IPS-18a (cell line): ENCODE results near the gene GATAD2A.

Experiments used
- H3K27ac ChIP-seq: one replicate; pipeline ENCODE4 v1.5.1; 2013; ENCODE audit warnings: low read length
- H3K27me3 ChIP-seq: one replicate; pipeline ENCODE4 v1.6.1; 2013; ENCODE audit warnings: mild to moderate bottlenecking, low read length; ENCODE audit not compliant: control insufficient read depth, insufficient read depth
- H3K36me3 ChIP-seq: one replicate; pipeline ENCODE4 v1.6.1; 2013; ENCODE audit warnings: low read depth, low read length; ENCODE audit not compliant: control insufficient read depth
- H3K4me1 ChIP-seq: one replicate; pipeline ENCODE4 v1.6.1; 2013; ENCODE audit warnings: low read depth, low read length; ENCODE audit not compliant: control insufficient read depth
- H3K4me3 ChIP-seq: one replicate; pipeline ENCODE4 v1.5.1; 2013; ENCODE audit warnings: low read length
- H3K9ac ChIP-seq: one replicate; pipeline ENCODE4 v1.6.1; 2013; ENCODE audit warnings: mild to moderate bottlenecking, low read length, moderate library complexity
- H3K9me3 ChIP-seq: one replicate; pipeline ENCODE4 v1.6.1; 2013; ENCODE audit warnings: low read depth, low read length; ENCODE audit not compliant: control insufficient read depth

The GATAD2A gene

DNA sequence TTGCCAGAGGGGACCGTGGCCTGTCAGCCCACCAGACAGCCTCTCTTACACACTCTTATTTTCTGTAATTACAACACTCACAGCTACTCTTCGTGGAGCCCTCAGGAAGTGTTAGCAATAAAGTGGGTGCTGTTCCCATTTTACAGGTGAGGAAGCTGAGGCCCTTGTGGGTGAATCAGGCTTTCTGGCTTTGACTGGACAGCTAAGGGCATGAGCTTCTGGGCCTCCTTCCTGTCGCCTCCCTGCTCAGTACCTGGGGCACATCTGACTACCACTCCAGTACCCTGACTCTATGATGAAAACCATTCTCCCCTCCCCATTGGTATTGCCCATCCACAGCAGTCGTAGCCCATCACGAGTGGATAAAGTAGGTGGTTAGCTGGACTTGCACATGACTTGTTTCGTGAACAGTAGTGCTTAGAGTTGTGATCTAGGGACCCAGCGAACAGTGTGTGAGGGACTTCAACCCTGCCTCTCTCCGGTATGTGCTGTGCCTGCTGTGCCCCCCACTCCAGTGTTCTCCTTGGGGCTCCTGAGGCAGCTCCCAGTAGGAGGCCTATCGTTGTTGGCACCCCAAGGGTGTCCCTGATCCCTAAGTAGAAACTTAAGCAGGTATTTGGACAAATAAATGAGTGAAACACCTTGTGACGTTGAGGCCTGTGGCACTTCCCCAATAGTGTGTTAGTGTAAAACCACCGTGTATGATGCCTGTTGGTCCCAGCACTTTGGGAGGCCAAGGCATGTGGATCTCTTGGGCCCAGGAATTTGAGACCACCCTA lies 38.6 kb downstream of the GATAD2A start:
- Histone ChIP-seq H3K27me3 (no peaks in the 10 kb centered on the region), H3K9me3 (no peaks in the 10 kb centered on the region), H3K4me1 (peaks cover 16% of the 10 kb centered on the region), H3K9ac (no peak overlapping the region), H3K36me3 (no peaks in the 10 kb centered on the region), H3K4me3 (no peak overlapping the region), H3K27ac (no peak overlapping the region)

DNA sequence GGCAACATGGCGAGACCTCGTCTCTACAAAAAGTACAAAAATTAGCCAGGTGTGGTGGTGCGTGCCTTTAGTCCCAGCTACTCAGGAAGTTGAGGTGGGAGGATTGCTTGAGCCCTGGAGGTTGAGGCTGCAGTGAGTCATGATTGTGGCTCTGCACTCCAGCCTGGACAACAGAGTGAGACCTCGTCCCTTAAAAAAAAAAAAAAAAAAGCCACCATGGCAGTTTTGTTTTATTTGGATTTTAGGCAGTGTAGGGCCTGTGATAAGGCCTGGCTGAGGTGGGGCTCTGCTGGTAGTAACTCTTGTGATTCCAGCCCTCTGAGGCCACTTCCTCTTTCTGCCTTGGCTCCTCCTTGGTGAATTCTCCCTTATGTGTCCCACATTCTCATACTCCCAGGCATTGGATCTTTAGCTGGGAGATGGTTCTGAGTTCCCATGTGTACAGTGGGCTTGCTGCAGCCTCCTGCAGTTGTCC lies 39.2 kb downstream of the GATAD2A start:
- Histone ChIP-seq H3K9ac (no peak overlapping the region), H3K27me3 (no peaks in the 10 kb centered on the region), H3K36me3 (no peaks in the 10 kb centered on the region), H3K4me1 (peaks cover 16% of the 10 kb centered on the region), H3K4me3 (no peak overlapping the region), H3K27ac (no peak overlapping the region), H3K9me3 (no peaks in the 10 kb centered on the region)

DNA sequence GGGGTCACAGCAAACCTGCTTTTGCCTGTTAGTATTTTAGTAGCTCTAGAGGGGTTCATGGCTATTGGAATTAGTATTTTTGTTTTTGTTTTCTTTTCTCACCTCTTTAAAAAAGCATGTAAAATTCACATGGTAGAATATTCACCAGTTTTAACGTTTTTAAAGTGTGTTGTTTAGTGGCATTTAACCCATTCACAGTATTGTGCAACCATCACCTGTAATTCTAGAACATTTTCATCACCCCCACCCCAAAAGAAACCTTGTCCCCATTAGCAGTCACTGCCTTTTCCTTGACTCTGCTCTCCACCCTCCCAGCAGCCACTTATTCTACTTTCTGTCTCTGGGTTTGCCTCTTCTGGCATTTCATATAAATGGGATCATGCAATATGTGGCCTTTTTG lies 39.8 kb downstream of the GATAD2A start:
- Histone ChIP-seq H3K36me3 (no peaks in the 10 kb centered on the region), H3K27me3 (no peaks in the 10 kb centered on the region), H3K9ac (no peak overlapping the region), H3K4me3 (no peak overlapping the region), H3K27ac (no peak overlapping the region), H3K9me3 (no peaks in the 10 kb centered on the region), H3K4me1 (peaks cover 16% of the 10 kb centered on the region)

DNA sequence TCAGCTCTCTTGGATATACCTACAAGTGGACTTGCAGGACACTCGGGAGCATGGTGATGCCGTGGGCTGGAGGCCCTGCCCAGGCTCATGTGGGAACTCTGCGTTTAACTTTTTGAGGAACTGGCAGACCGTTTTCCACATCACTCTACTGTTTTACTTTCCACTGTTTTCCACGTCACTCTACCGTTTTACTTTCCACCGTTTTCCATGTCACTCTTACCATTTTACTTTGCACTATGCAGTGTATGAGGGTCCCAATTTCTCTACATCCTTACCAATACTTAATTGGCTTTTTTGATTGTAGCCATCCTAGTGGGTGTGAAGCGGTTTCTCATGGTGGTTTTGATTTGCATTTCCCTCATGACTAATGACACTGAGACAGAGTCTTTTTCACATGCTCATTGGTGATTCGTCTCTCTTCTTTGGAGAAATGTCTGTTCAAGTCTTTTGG lies 40.5 kb downstream of the GATAD2A start:
- Histone ChIP-seq H3K36me3 (no peaks in the 10 kb centered on the region), H3K4me3 (no peak overlapping the region), H3K27ac (no peak overlapping the region), H3K4me1 (peaks cover 16% of the 10 kb centered on the region), H3K9ac (no peak overlapping the region), H3K27me3 (no peaks in the 10 kb centered on the region), H3K9me3 (no peaks in the 10 kb centered on the region)

DNA sequence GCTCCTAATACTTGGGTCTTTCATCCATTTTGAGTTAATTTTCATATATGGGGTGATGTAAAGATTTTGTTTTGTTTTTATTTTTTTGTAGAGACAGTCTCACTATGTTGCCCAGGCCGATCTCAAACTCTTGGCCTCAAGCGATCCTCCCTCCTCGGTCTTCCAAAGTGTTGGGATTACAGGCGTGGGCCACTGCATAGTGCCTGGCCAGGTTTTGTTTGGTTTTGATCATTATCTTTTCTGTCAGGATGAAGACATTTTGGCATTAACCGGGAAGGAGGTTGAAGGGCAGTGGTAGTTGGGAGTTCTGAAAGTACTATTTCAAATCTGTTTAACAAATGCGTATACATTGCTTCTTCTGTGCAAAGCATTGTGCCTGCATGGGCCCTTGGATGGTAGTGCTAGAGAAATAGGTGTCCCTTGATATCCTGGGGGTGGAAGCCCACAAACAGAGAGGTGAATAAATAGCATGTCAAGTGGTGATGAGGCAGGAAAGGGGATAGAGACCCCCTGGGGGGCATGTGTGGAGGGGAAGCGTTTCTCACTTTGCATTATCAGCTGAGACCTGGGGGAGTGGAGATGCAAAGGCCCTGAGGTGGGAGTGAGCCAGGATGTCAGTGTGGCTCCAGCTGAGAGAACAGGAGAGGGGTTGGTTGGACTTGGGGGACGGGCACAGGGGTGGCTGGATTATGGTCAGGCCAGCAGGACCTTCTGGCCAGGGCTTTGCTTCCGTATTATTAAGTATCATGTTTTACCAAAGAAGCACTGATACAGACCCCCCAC lies 41.4 kb downstream of the GATAD2A start:
- peaks cover 16% of the 10 kb centered on the region for H3K4me1 ChIP-seq
- H3K27ac ChIP-seq = no peak overlapping the region
- no peak overlapping the region for H3K9ac ChIP-seq
- no peaks in the 10 kb centered on the region for H3K36me3 ChIP-seq
- H3K27me3 ChIP-seq = no peaks in the 10 kb centered on the region
- no peak overlapping the region for H3K4me3 ChIP-seq
- no peaks in the 10 kb centered on the region for H3K9me3 ChIP-seq

DNA sequence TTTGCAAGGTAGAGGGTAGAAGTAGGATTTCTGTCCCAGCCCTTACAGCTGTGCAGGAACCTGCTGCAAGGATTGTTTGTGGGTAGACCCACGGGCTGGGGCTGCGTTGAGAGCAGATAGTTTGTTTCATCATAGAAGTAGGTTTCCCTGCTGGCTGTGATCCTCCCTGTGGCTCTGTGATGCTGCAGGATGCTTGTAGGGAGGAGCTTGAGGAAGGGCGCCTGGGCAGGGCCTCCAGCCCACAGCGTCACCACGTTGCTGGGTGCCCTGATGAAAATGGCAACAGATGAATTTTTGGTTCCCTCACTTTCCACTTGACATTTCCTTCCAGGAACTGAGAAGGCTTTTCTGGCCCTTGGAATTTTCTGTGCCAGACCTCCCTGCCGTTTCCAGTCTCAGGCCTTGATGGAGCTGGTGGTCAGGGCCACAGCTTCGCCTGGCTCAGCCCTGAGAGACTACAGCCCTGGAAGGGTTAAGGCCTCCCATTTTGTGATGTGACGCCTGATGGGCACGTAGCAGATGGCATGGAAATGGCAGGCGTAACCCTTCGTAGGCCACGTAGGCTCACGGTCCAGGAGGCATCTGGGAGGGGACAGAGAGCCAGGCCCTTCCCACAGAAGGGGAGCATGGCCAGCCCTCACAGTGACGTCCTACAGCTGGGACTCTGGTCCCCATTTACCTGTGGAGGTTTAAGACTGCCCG lies 42.2 kb downstream of the GATAD2A start:
- Histone ChIP-seq H3K36me3 (no peaks in the 10 kb centered on the region), H3K27ac (no peak overlapping the region), H3K9me3 (no peaks in the 10 kb centered on the region), H3K27me3 (no peaks in the 10 kb centered on the region), H3K9ac (no peak overlapping the region), H3K4me1 (peaks cover 16% of the 10 kb centered on the region), H3K4me3 (no peak overlapping the region)

DNA sequence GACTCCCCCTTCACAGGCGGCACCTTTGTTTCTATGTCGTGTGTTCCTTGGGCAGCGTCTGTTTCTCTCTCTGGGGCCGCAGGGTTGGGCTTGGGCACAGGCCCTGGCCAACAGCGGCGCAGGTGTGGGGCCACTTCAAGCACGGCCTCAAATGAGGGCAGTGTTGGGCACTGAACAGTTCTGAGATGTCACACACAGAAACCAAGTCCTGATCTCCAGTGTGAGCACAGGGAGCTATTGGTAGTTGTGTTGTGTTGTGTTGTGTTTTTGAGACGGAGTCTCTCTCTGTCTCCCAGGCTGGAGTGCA lies 42.7 kb downstream of the GATAD2A start:
- H3K27ac ChIP-seq = no peak overlapping the region
- peaks cover 16% of the 10 kb centered on the region for H3K4me1 ChIP-seq
- H3K9me3 ChIP-seq = no peaks in the 10 kb centered on the region

DNA sequence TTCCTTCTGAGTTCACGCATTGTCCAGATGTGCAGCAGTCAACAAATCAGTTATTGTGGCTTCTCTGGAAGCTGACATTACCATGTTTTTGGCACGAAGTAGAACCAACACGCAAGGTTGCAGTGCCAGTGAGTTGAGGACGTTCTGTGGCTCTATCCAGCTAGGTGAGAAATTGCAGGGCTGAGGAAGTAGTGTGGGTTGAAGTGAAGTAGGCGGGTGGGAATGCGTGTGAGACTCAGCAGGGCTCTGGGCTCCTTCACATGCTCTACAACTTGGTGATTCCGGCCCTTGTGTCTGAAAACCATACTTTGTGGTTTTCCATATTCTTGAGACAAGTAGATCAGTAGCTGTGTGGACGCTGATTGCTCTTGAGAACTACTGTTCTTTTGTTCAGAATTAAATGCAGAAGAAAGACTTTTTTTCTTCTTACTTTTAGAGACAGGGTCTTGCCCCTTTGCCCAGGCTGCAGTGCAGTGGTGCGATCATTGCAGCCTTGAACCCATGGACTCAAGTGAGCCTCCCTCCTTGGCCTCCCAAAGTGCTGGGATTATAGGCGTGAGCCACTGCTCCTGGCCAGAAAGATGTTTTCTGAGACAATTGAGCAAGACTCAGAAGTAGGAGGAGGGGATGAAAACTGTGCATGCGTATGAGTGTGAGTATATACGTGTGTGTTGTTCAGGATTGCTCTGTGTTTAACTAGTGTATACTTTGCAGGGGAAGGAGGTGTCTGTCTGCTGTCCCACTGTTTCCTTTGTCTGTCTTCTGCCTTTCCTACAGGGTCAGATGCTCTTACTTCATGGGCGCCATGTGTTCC lies 46.2 kb downstream of the GATAD2A start:
- no peak overlapping the region for H3K27ac ChIP-seq
- H3K9me3 ChIP-seq = no peaks in the 10 kb centered on the region
- peaks cover 8% of the 10 kb centered on the region for H3K4me1 ChIP-seq
- H3K36me3 ChIP-seq = no peaks in the 10 kb centered on the region
- H3K4me3 ChIP-seq = no peak overlapping the region
- no peak overlapping the region for H3K9ac ChIP-seq
- no peaks in the 10 kb centered on the region for H3K27me3 ChIP-seq

More for the DNA sequence above, 42.7 kb downstream of the GATAD2A start:
- no peak overlapping the region for H3K9ac ChIP-seq
- no peaks in the 10 kb centered on the region for H3K36me3 ChIP-seq
- H3K27me3 ChIP-seq = no peaks in the 10 kb centered on the region
- no peak overlapping the region for H3K4me3 ChIP-seq

DNA sequence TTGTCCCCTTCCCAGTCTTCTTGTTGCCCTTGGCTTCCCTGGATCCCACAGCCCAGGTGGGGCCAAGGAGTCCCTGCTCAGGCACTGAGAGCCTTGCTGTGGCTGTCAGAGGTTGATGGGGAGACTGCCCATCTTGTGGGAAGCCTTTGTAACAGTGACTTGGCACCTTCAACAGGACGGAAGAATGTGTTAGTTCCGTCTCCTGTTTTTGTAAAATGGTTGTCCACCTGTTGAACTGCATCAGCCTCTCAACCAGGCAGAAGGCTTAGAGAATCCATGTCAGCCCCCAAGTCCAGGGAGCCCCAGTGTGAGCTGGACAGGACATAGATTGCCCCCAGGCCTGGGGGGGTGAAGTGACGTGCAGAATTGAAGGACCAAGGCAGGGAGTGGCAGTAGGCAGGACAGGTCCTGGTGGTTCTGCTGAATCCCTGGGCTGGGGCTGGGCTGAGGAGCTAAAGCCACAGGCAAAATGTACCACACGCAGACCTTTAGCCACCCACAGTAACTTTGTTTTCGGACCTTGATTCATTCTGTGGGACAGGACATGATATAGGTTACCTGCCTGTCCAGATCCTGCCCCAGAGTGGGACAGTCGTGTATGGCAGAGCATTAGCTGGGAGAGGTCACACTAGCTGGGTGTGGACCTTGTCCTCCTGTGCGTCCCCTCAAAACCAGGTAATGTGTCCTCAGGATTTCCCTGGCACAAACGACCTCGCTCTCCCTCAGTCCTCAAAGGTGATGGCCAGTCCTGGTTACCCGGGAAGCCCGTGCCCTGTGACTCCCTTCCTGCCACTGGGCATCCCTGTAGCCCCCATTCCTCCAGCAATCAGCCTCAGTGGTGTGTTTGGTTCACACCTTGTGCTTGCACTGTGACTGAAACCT lies 47.0 kb downstream of the GATAD2A start:
- H3K4me1 ChIP-seq = no peaks in the 10 kb centered on the region
- peaks cover 5% of the 10 kb centered on the region for H3K36me3 ChIP-seq
- no peak overlapping the region for H3K4me3 ChIP-seq
- H3K9me3 ChIP-seq = no peaks in the 10 kb centered on the region
- H3K27ac ChIP-seq = no peak overlapping the region
- no peaks in the 10 kb centered on the region for H3K27me3 ChIP-seq
- H3K9ac ChIP-seq = no peak overlapping the region

DNA sequence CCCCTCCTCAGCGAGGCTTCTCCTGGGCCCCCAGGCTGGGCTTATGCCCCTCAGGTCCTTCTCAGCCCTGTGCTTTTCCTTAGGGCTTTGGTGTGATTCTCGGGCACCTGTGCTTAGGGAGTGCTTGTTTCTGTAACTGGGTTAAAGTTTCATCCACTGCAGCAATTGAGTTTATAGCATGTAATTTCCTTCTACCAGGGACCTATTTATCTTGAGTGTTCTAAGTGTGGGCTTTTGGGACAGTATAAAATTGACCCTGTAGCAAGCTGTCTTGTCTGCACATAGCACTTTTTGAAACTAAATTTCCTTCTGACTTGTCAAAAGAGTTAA lies 47.6 kb downstream of the GATAD2A start:
- H3K9ac ChIP-seq = no peak overlapping the region
- no peak overlapping the region for H3K27ac ChIP-seq
- peaks cover 5% of the 10 kb centered on the region for H3K36me3 ChIP-seq
- H3K4me3 ChIP-seq = no peak overlapping the region
- no peaks in the 10 kb centered on the region for H3K27me3 ChIP-seq
- H3K4me1 ChIP-seq = no peaks in the 10 kb centered on the region
- no peaks in the 10 kb centered on the region for H3K9me3 ChIP-seq
